ENCODE data around the gene BNIP5.

DNA sequence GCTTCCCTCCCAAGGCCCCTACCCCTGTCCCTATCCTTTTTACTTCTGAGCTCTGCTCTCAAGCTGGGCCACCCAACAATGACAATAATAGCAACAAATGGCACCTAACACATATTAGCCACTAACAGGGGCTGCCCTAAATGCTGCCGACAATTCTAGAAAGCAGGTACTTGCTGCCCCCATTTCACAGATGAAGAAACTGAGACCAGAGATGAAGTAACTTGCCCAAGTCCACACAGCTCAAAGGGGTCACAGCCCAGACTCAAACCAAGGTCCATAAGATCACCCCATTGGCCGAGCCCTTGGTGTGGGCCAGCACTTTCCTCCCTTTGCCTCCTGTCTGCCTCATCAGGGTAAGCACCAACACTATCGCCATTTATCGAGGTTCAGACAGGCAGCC is 12.0 kb downstream of the BNIP5 start:
- no peak for TF ChIP-seq EZH2phosphoT487 (IDR thresholded peaks at IDR 0.05; ENCODE audit: borderline replicate concordance)
- TF ChIP-seq, protein P1, sequence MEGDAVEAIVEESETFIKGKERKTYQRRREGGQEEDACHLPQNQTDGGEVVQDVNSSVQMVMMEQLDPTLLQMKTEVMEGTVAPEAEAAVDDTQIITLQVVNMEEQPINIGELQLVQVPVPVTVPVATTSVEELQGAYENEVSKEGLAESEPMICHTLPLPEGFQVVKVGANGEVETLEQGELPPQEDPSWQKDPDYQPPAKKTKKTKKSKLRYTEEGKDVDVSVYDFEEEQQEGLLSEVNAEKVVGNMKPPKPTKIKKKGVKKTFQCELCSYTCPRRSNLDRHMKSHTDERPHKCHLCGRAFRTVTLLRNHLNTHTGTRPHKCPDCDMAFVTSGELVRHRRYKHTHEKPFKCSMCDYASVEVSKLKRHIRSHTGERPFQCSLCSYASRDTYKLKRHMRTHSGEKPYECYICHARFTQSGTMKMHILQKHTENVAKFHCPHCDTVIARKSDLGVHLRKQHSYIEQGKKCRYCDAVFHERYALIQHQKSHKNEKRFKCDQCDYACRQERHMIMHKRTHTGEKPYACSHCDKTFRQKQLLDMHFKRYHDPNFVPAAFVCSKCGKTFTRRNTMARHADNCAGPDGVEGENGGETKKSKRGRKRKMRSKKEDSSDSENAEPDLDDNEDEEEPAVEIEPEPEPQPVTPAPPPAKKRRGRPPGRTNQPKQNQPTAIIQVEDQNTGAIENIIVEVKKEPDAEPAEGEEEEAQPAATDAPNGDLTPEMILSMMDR (conservative IDR thresholded peaks at IDR 0.05; ENCODE audit: low read length): no peak
